ENCODE measurements around the gene TRAPPC10.
A peak's percentile ranks its signal among the peaks of the same experiment; 100 is the strongest.

TRAPPC10 gene

DNA sequence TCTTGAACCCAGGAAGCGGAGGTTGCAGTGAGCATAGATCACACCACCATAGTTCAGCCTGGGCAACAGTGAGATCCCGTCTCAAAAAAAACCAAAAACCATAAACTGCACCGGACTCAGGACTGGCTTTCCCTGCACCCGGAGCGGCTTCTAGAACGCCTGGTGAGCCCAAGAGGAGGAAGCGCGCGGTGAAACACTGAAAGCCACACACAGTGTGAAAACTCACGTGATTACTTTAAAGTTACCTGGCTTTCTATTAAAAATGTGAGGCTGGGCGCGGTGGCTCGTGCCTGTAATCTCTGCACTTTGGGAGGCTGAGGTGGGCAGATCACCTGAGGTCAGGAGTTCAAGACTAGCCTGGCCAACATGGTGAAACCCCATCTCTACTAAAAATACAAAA is 7.0 kb upstream of the TRAPPC10 start:
- intact Hi-C loops (cut with micrococcal nuclease): no loop called here
- H3K9me3 Mint-ChIP-seq: no peaks in the 10 kb centered on the region
- H3K4me1 Mint-ChIP-seq (ENCODE audit: low read depth): peaks cover 11% of the 10 kb centered on the region
- no peaks in the 10 kb centered on the region for H3K36me3 Mint-ChIP-seq (ENCODE audit: low read depth)
- H3K27me3 Mint-ChIP-seq: no peaks in the 10 kb centered on the region
- H3K4me3 Mint-ChIP-seq: no peak overlapping the region
- H3K27ac Mint-ChIP-seq: no peak overlapping the region

GRCh38 chr21:44005593-44005992 is 6.5 kb upstream of the TRAPPC10 start:
- Mint-ChIP-seq H3K9me3 (no peaks in the 10 kb centered on the region), H3K4me3 (no peak overlapping the region), H3K27me3 (no peaks in the 10 kb centered on the region), H3K36me3 (ENCODE audit: low read depth) (no peaks in the 10 kb centered on the region), H3K4me1 (ENCODE audit: low read depth) (peaks cover 16% of the 10 kb centered on the region), H3K27ac (no peak overlapping the region)
- intact Hi-C loops (cut with micrococcal nuclease): no loop called here

GRCh38 chr21:44006017-44006619 is 6.0 kb upstream of the TRAPPC10 start:
- H3K36me3 Mint-ChIP-seq (ENCODE audit: low read depth): no peaks in the 10 kb centered on the region

GRCh38 chr21:44006656-44007055 is 5.5 kb upstream of the TRAPPC10 start:
- Mint-ChIP-seq H3K27me3 (no peaks in the 10 kb centered on the region), H3K4me3 (no peak overlapping the region), H3K36me3 (ENCODE audit: low read depth) (no peaks in the 10 kb centered on the region), H3K4me1 (ENCODE audit: low read depth) (peaks cover 25% of the 10 kb centered on the region), H3K27ac (no peak overlapping the region), H3K9me3 (no peaks in the 10 kb centered on the region)
- intact Hi-C loops (cut with micrococcal nuclease): no loop called here

More at GRCh38 chr21:44006017-44006619, 6.0 kb upstream of the TRAPPC10 start:
- intact Hi-C loops (cut with micrococcal nuclease): no loop called here
- H3K27ac Mint-ChIP-seq: no peak overlapping the region
- no peaks in the 10 kb centered on the region for H3K9me3 Mint-ChIP-seq
- H3K27me3 Mint-ChIP-seq: no peaks in the 10 kb centered on the region
- H3K4me1 Mint-ChIP-seq (ENCODE audit: low read depth): peaks cover 20% of the 10 kb centered on the region
- H3K4me3 Mint-ChIP-seq: no peak overlapping the region

GRCh38 chr21:44010429-44010828 is 1.7 kb upstream of the TRAPPC10 start:
- H3K27ac Mint-ChIP-seq: peak overlapping the region; percentile 21
- H3K4me1 Mint-ChIP-seq (ENCODE audit: low read depth): peaks cover 42% of the 10 kb centered on the region
- no peaks in the 10 kb centered on the region for H3K9me3 Mint-ChIP-seq
- peaks cover 6% of the 10 kb centered on the region for H3K36me3 Mint-ChIP-seq (ENCODE audit: low read depth)
- intact Hi-C loops (cut with micrococcal nuclease): loop anchor here (5.0 kb wide), 1 partner anchor 447 kb away; the partner anchor contains the start of gene LRRC3
- no peak overlapping the region for H3K4me3 Mint-ChIP-seq
- H3K27me3 Mint-ChIP-seq: no peaks in the 10 kb centered on the region

DNA sequence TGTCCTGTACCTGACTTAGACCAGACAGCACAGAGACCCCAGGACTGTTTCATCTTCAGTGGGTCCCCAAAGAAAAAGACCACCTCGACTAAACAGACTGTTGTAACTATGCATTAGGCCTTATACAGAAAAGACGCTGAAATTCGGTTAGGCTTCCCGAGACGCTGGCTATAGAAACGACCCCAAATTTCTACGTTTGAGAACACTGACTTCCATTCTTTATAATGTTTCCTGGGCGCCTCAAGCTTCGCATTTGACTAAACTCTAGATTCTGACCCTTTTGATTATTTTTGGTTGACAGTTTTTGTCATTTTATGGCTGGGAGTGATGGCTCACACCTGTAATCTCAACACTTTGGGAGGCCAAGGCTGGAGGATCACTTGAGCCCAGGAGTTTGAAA is 986 bp upstream of the TRAPPC10 start:
- Mint-ChIP-seq H3K9me3 (no peaks in the 10 kb centered on the region), H3K27ac (peak overlapping the region; percentile 86), H3K4me1 (ENCODE audit: low read depth) (peaks cover 48% of the 10 kb centered on the region), H3K27me3 (no peaks in the 10 kb centered on the region), H3K4me3 (peak overlapping the region; percentile 84), H3K36me3 (ENCODE audit: low read depth) (peaks cover 6% of the 10 kb centered on the region)
- intact Hi-C loops (cut with micrococcal nuclease): loop anchor here (5.0 kb wide), 1 partner anchor 446 kb away; the partner anchor contains the start of gene LRRC3

DNA sequence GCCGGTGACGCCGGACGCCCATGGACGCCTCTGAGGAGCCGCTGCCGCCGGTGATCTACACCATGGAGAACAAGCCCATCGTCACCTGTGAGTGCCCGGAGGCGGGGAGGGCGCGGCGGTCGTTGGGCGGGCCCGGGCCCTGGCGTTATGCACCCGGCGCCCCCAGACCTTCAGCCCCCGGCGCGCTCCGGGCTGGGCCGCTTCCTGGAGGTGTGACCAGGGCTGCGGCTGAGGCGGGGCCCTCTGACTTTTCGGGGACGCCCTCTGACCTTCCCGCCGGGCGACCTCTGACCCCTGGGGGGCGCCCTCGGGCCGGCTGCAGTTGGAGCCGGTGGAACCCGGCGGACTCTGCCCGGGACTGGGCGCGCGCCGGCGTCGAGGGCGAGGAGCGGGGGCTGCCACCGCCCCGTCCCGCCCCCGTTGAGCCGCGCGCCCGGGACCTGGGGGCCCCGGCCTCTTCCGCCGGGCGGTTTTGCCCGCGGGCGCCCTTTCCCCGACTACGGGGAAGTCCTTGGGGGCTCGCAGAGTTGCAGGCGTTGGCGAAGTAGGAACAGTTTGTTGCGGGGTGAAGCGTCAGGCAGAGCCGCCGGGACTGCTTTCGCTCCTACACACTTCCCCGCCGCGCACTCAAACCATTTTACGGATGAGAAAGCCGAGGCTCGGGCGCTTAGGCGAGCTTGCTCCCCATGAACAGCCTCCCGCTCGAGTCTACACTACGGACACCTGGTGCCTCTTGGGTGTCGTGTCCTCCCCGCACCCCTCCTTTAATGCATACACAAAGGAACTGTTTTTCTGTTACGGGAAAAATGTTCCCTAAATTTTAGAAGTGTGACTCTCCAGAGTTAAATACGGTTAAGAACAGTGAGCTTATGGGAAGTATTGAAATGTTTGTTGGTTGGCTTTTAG is 618 bp downstream of the TRAPPC10 start:
- peak overlapping the region; percentile 86 for H3K27ac Mint-ChIP-seq
- H3K4me1 Mint-ChIP-seq (ENCODE audit: low read depth): peaks cover 58% of the 10 kb centered on the region
- H3K36me3 Mint-ChIP-seq (ENCODE audit: low read depth): peaks cover 9% of the 10 kb centered on the region
- intact Hi-C loops (cut with micrococcal nuclease): loop anchor here (5.0 kb wide), 1 partner anchor 445 kb away; the partner anchor contains the start of gene LRRC3
- H3K9me3 Mint-ChIP-seq: no peaks in the 10 kb centered on the region
- peak overlapping the region; percentile 78 for H3K4me3 Mint-ChIP-seq
- H3K27me3 Mint-ChIP-seq: no peaks in the 10 kb centered on the region

GRCh38 chr21:44013380-44014088 is 1.4 kb downstream of the TRAPPC10 start:
- peak overlapping the region; percentile 86 for H3K27ac Mint-ChIP-seq
- H3K27me3 Mint-ChIP-seq: no peaks in the 10 kb centered on the region
- peaks cover 16% of the 10 kb centered on the region for H3K36me3 Mint-ChIP-seq (ENCODE audit: low read depth)
- intact Hi-C loops (cut with micrococcal nuclease): loop anchor here (5.0 kb wide), 1 partner anchor 444 kb away; the partner anchor contains the start of gene LRRC3
- peaks cover 66% of the 10 kb centered on the region for H3K4me1 Mint-ChIP-seq (ENCODE audit: low read depth)
- H3K9me3 Mint-ChIP-seq: no peaks in the 10 kb centered on the region
- H3K4me3 Mint-ChIP-seq: peak overlapping the region; percentile 78

GRCh38 chr21:44017601-44018000 is 5.5 kb downstream of the TRAPPC10 start:
- H3K9me3 Mint-ChIP-seq: no peaks in the 10 kb centered on the region
- peaks cover 83% of the 10 kb centered on the region for H3K4me1 Mint-ChIP-seq (ENCODE audit: low read depth)
- H3K4me3 Mint-ChIP-seq: no peak overlapping the region
- H3K36me3 Mint-ChIP-seq (ENCODE audit: low read depth): peaks cover 33% of the 10 kb centered on the region
- H3K27ac Mint-ChIP-seq: peak overlapping the region; percentile 4
- H3K27me3 Mint-ChIP-seq: no peaks in the 10 kb centered on the region
- intact Hi-C loops (cut with micrococcal nuclease): no loop called here

DNA sequence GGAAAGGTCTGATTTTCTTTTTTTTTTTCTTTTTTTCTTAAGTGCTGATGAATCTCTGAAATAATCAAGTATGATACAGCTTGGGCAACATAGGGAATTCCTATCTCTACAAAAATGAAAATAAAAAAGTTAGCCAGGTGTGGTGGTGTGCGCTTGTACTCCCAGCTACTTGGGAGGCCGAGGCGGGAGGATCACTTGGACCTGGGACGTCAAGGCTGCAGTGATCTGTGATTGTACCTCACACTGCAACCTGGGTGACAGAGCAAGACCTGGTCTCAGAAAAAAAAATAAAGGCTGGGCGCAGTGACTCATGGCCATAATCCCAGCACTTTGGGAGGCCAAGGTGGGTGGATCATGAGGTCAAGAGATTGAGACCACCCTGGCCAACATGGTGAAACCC is 6.0 kb downstream of the TRAPPC10 start:
- no peaks in the 10 kb centered on the region for H3K9me3 Mint-ChIP-seq
- peaks cover 36% of the 10 kb centered on the region for H3K36me3 Mint-ChIP-seq (ENCODE audit: low read depth)
- no peaks in the 10 kb centered on the region for H3K27me3 Mint-ChIP-seq
- H3K4me1 Mint-ChIP-seq (ENCODE audit: low read depth): peaks cover 87% of the 10 kb centered on the region
- H3K27ac Mint-ChIP-seq: no peak overlapping the region
- no peak overlapping the region for H3K4me3 Mint-ChIP-seq
- intact Hi-C loops (cut with micrococcal nuclease): no loop called here

GRCh38 chr21:44018813-44019567 is 6.9 kb downstream of the TRAPPC10 start:
- peaks cover 36% of the 10 kb centered on the region for H3K36me3 Mint-ChIP-seq (ENCODE audit: low read depth)
- H3K4me1 Mint-ChIP-seq (ENCODE audit: low read depth): peaks cover 82% of the 10 kb centered on the region
- no peaks in the 10 kb centered on the region for H3K27me3 Mint-ChIP-seq
- intact Hi-C loops (cut with micrococcal nuclease): no loop called here
- H3K4me3 Mint-ChIP-seq: no peak overlapping the region
- H3K27ac Mint-ChIP-seq: no peak overlapping the region
- no peaks in the 10 kb centered on the region for H3K9me3 Mint-ChIP-seq

GRCh38 chr21:44019568-44019958 is 7.5 kb downstream of the TRAPPC10 start:
- H3K4me3 Mint-ChIP-seq: no peak overlapping the region
- peaks cover 81% of the 10 kb centered on the region for H3K4me1 Mint-ChIP-seq (ENCODE audit: low read depth)
- no peaks in the 10 kb centered on the region for H3K27me3 Mint-ChIP-seq
- no peak overlapping the region for H3K27ac Mint-ChIP-seq
- no peaks in the 10 kb centered on the region for H3K9me3 Mint-ChIP-seq
- H3K36me3 Mint-ChIP-seq (ENCODE audit: low read depth): peaks cover 36% of the 10 kb centered on the region
- intact Hi-C loops (cut with micrococcal nuclease): no loop called here

GRCh38 chr21:44020551-44020950 is 8.4 kb downstream of the TRAPPC10 start:
- H3K27ac Mint-ChIP-seq: no peak overlapping the region
- H3K36me3 Mint-ChIP-seq (ENCODE audit: low read depth): peaks cover 36% of the 10 kb centered on the region
- H3K4me3 Mint-ChIP-seq: no peak overlapping the region
- intact Hi-C loops (cut with micrococcal nuclease): no loop called here
- peaks cover 88% of the 10 kb centered on the region for H3K4me1 Mint-ChIP-seq (ENCODE audit: low read depth)
- H3K9me3 Mint-ChIP-seq: no peaks in the 10 kb centered on the region
- H3K27me3 Mint-ChIP-seq: no peaks in the 10 kb centered on the region

Measured in dendritic cell treated with granulocyte-macrophage colony-stimulating factor and Interleukin-4, amounts not matched to agents 40 ng/mL and 50 ng/mL, for 4 days (primary cell).